OCI-LY7 (cell line): Measurements from ENCODE around the gene PPP1R14C. TPM values are rescaled to one million over a fixed set of nuclear protein-coding genes. Genes with fewer than 3 reads are reported as not detected.

ENCODE experiments used
- BruUV-seq: library from RNA; stranded (reverse); fragments of 400-500 nt; replicated peaks from 2 replicates; lab custom pipeline; 2021; lab: Mats Ljungman, UMichigan
- CTCF ChIA-PET: fragments of 300-600 bp; sonication (Branson Sonifier 250); formaldehyde crosslinking; loops from one replicate; lab custom pipeline; 2022; ENCODE audit warnings: antibody characterized with exemption; ENCODE audit not compliant: unreplicated experiment; lab: Charles Lee
- POLR2A ChIA-PET: fragments of 300-600 bp; sonication (Branson Sonifier 250); formaldehyde crosslinking; loops from one replicate; lab custom pipeline; 2022; ENCODE audit warnings: antibody characterized with exemption; lab: Charles Lee
- DNase-seq: peaks from one replicate; pipeline ENCODE4 v3.0.0-alpha.2; 2015; ENCODE audit warnings: low spot score
- H2AFZ ChIP-seq: fragments of 200-600 bp; sonication (generic), shearing (Covaris generic); 2 replicates; pipeline ENCODE4 v1.6.1; 2014; ENCODE audit warnings: mild to moderate bottlenecking, antibody characterized with exemption, low read length, moderate library complexity
- H3K27ac ChIP-seq: fragments of 200-600 bp; sonication (generic); 2 replicates; pipeline ENCODE4 v1.5.1; 2014; ENCODE audit warnings: mixed run types, low read depth, mild to moderate bottlenecking, moderate library complexity, low read length, inconsistent platforms; ENCODE audit not compliant: poor library complexity, severe bottlenecking
- H3K36me3 ChIP-seq: fragments of 200-600 bp; sonication (generic); 2 replicates; pipeline ENCODE4 v1.6.1; 2014; ENCODE audit warnings: mild to moderate bottlenecking, antibody characterized with exemption, low read length, moderate library complexity, mixed read lengths; ENCODE audit not compliant: insufficient read depth
- H3K4me1 ChIP-seq: fragments of 200-600 bp; sonication (generic); 2 replicates; pipeline ENCODE4 v1.5.1; 2014; ENCODE audit warnings: mild to moderate bottlenecking, low read length; ENCODE audit not compliant: insufficient read depth, poor library complexity, severe bottlenecking
- H3K4me2 ChIP-seq: fragments of 200-600 bp; sonication (generic); 2 replicates; pipeline ENCODE4 v1.6.1; 2014; ENCODE audit warnings: mild to moderate bottlenecking, low read length
- H3K4me3 ChIP-seq: fragments of 200-600 bp; sonication (generic); 2 replicates; pipeline ENCODE4 v1.5.1; 2014; ENCODE audit warnings: mild to moderate bottlenecking, low read depth, low read length; ENCODE audit not compliant: poor library complexity, severe bottlenecking
- H3K79me2 ChIP-seq: fragments of 200-600 bp; sonication (generic); 2 replicates; pipeline ENCODE4 v1.6.1; 2016; ENCODE audit warnings: low read depth, mild to moderate bottlenecking, low read length, moderate library complexity, mixed read lengths; ENCODE audit not compliant: insufficient read depth
- H3K9me2 ChIP-seq: fragments of 200-600 bp; sonication (generic); 2 replicates; pipeline ENCODE4 v1.6.1; 2016; ENCODE audit warnings: mild to moderate bottlenecking, low read length, mixed read lengths; ENCODE audit not compliant: insufficient read depth
- H3K9me3 ChIP-seq: fragments of 200-600 bp; sonication (generic); 2 replicates; pipeline ENCODE4 v1.6.1; 2014; ENCODE audit warnings: mild to moderate bottlenecking, mixed run types, low read length, mixed read lengths
- H4K20me1 ChIP-seq: fragments of 200-600 bp; sonication (generic); 2 replicates; pipeline ENCODE4 v1.6.1; 2014; ENCODE audit warnings: mild to moderate bottlenecking, antibody characterized with exemption, low read length, moderate library complexity, mixed read lengths; ENCODE audit not compliant: insufficient read depth
- CTCF ChIP-seq: fragments of 200-600 bp; sonication (generic); conservative IDR thresholded peaks from 2 replicates; pipeline ENCODE4 v1.5.1; 2014; ENCODE audit warnings: mild to moderate bottlenecking, antibody characterized with exemption, low read length, moderate library complexity, mixed read lengths
- EZH2phosphoT487 ChIP-seq: fragments of 200-600 bp; sonication (generic); IDR thresholded peaks from 2 replicates; pipeline ENCODE4 v1.6.1; 2018; ENCODE audit warnings: low read depth, borderline replicate concordance, mild to moderate bottlenecking, mixed run types, antibody characterized with exemption, low read length, moderate library complexity, mixed read lengths
- intact Hi-C: fragments of 100-400 bp; cut with micrococcal nuclease; formaldehyde crosslinking; loops from one replicate; pipeline ENCODE4 v1.10.0; 2022; ENCODE audit not compliant: unreplicated experiment
- total RNA-seq, 2 experiments: library from RNA; depleted of rRNA in 1 of 2; stranded (reverse); fragments of >200 nt in 1 of 2; shearing (Covaris generic) in 1 of 2; gene quantifications; 2 replicates each; pipeline ENCODE4 v1.2.3, GENCODE V29; 2014 to 2022

Gene PPP1R14C
- total RNA-seq, 2 experiments from 2014 or later = 1.8 TPM; not detected in 1

- peaks cover 49% of the 10 kb centered on the region for H3K4me1 ChIP-seq
- H3K79me2 ChIP-seq = no peaks in the 10 kb centered on the region
- H3K4me2 ChIP-seq = peak overlapping the region; percentile 61
- H3K36me3 ChIP-seq = no peaks in the 10 kb centered on the region; the same call in 1 of the 2 replicates
- no peaks in the 10 kb centered on the region for H3K9me2 ChIP-seq
- H2AFZ ChIP-seq = peak overlapping the region; percentile 91; the same call in 1 of the 2 replicates
- H3K9me3 ChIP-seq = peaks cover 5% of the 10 kb centered on the region; the same call in 1 of the 2 replicates
- H3K4me3 ChIP-seq = peak overlapping the region; percentile 29
- intact Hi-C loops = no loop called here
- no peak for DNase-seq
- CTCF ChIA-PET = no interaction called here
- BruUV-seq = no TSS peak
- H3K27ac ChIP-seq = peak overlapping the region; percentile 30
- TF ChIP-seq CTCF (no peak), EZH2phosphoT487 (no peak)
- POLR2A ChIA-PET = interaction anchor here (0.6 to 2.6 kb wide), 4 partner anchors 10 to 101 kb away, joined by 3 to 17 read pairs (median 3); no protein-coding TSS in a partner anchor
- H4K20me1 ChIP-seq = no peaks in the 10 kb centered on the region
Measured at GRCh38 chr6:150182460-150183078, 39.7 kb downstream of the PPP1R14C start.

GRCh38 chr6:150183105-150183504 lies 40.3 kb downstream of the PPP1R14C start:
- BruUV-seq = no TSS peak
- intact Hi-C loops = no loop called here
- peak; percentile 39 for DNase-seq
- Histone ChIP-seq H3K4me2 (peak overlapping the region; percentile 61), H3K4me3 (peak overlapping the region; percentile 29), H2AFZ (peak overlapping the region; percentile 91), H3K4me1 (peaks cover 49% of the 10 kb centered on the region), H4K20me1 (no peaks in the 10 kb centered on the region), H3K9me2 (no peaks in the 10 kb centered on the region), H3K79me2 (no peaks in the 10 kb centered on the region), H3K9me3 (peaks cover 5% of the 10 kb centered on the region; the same call in 1 of the 2 replicates), H3K36me3 (no peaks in the 10 kb centered on the region; the same call in 1 of the 2 replicates), H3K27ac (peak overlapping the region; percentile 30)
- TF ChIP-seq EZH2phosphoT487 = no peak
- TF ChIP-seq CTCF = no peak
- ChIA-PET CTCF (no interaction called here), POLR2A (interaction anchor here (1.0 kb wide), 1 partner anchor 27 kb away, joined by 3 read pairs; no protein-coding TSS in a partner anchor)

- ChIA-PET POLR2A (interaction anchor here (0.6 to 1.0 kb wide), 2 partner anchors 12 to 26 kb away, joined by 3 to 4 read pairs; no protein-coding TSS in a partner anchor), CTCF (no interaction called here)
- Histone ChIP-seq H3K4me2 (peak overlapping the region; percentile 61), H3K36me3 (no peaks in the 10 kb centered on the region; the same call in 1 of the 2 replicates), H3K9me3 (peaks cover 5% of the 10 kb centered on the region; the same call in 1 of the 2 replicates), H4K20me1 (no peaks in the 10 kb centered on the region), H3K27ac (peak overlapping the region; percentile 56), H3K4me1 (peaks cover 49% of the 10 kb centered on the region), H3K4me3 (no peak overlapping the region), H3K9me2 (no peaks in the 10 kb centered on the region), H2AFZ (peak overlapping the region; percentile 91; the same call in 1 of the 2 replicates), H3K79me2 (no peaks in the 10 kb centered on the region)
- BruUV-seq = no TSS peak
- TF ChIP-seq CTCF (no peak), EZH2phosphoT487 (no peak)
- intact Hi-C loops = loop anchor here (2.0 kb wide), 1 partner anchor 91 kb away; no protein-coding TSS in a partner anchor
- no peak for DNase-seq
Measured at GRCh38 chr6:150183966-150184365, 41.1 kb downstream of the PPP1R14C start.
